ENCODE data around the gene GPRC5C.
A peak's percentile ranks its signal among the peaks of the same experiment; 100 is the strongest.

Gene GPRC5C

DNA sequence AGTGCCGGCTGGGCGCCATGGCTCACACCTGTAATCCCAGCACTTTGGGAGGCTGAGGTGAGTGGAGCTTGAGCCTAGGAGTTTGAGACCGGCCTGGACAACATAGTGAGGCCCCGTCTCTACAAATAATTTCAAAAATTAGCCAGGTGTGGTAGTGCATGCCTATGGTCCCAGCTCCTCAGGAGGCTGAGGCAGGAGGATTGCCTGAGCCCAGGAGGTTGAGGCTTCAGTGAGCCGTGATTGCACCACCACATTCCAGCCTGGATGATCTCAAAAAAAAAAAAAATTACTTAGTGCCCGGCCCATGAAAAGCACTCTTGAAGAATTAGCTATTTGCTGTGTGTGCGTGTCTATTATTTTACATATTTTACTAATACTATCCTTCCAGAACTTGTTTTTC is 9.6 kb downstream of the GPRC5C start:
- no peak for DNase-seq (ENCODE audit: low read depth)
- TF ChIP-seq, protein P1, sequence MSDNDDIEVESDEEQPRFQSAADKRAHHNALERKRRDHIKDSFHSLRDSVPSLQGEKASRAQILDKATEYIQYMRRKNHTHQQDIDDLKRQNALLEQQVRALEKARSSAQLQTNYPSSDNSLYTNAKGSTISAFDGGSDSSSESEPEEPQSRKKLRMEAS (IDR thresholded peaks at IDR 0.05; ENCODE audit: low read depth, low read length): no peak
- TF ChIP-seq MYC (IDR thresholded peaks at IDR 0.05; ENCODE audit: low read depth, low read length) (no peak), POLR2A (IDR thresholded peaks at IDR 0.05; ENCODE audit: extremely low read depth, insufficient read length) (no peak)
- TF ChIP-seq, protein P2, sequence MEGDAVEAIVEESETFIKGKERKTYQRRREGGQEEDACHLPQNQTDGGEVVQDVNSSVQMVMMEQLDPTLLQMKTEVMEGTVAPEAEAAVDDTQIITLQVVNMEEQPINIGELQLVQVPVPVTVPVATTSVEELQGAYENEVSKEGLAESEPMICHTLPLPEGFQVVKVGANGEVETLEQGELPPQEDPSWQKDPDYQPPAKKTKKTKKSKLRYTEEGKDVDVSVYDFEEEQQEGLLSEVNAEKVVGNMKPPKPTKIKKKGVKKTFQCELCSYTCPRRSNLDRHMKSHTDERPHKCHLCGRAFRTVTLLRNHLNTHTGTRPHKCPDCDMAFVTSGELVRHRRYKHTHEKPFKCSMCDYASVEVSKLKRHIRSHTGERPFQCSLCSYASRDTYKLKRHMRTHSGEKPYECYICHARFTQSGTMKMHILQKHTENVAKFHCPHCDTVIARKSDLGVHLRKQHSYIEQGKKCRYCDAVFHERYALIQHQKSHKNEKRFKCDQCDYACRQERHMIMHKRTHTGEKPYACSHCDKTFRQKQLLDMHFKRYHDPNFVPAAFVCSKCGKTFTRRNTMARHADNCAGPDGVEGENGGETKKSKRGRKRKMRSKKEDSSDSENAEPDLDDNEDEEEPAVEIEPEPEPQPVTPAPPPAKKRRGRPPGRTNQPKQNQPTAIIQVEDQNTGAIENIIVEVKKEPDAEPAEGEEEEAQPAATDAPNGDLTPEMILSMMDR (IDR thresholded peaks at IDR 0.05; ENCODE audit: low read depth, low read length): no peak
- no peak overlapping the region for H3K4me3 ChIP-seq (ENCODE audit: low read depth, low read length)

DNA sequence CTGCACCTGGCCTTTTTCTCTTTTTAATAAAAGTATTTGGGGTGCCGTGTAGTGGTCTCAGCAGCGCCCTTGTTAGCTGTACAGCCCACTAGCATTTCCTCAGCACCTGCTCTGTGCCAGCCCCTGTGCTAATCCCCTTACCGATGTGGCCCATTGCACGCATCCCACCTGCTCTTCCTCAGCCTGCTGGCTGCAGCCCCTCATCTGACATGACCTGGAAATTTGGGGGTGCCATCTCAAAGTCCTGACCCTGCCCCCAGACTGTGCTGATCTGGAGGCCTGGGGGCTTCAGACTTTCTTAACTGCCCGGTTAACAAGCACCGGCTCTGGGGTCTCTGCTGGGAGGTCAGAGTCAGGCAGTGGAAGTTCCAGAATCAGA is 10.4 kb downstream of the GPRC5C start:
- H3K4me3 ChIP-seq (ENCODE audit: low read depth, low read length): no peak overlapping the region
- no peak for DNase-seq (ENCODE audit: low read depth)
- TF ChIP-seq, protein P1 (IDR thresholded peaks at IDR 0.05; ENCODE audit: low read depth, low read length): no peak
- TF ChIP-seq POLR2A (IDR thresholded peaks at IDR 0.05; ENCODE audit: extremely low read depth, insufficient read length): no peak
- no peak for TF ChIP-seq MYC (IDR thresholded peaks at IDR 0.05; ENCODE audit: low read depth, low read length)
- TF ChIP-seq, protein P2 (IDR thresholded peaks at IDR 0.05; ENCODE audit: low read depth, low read length): no peak

DNA sequence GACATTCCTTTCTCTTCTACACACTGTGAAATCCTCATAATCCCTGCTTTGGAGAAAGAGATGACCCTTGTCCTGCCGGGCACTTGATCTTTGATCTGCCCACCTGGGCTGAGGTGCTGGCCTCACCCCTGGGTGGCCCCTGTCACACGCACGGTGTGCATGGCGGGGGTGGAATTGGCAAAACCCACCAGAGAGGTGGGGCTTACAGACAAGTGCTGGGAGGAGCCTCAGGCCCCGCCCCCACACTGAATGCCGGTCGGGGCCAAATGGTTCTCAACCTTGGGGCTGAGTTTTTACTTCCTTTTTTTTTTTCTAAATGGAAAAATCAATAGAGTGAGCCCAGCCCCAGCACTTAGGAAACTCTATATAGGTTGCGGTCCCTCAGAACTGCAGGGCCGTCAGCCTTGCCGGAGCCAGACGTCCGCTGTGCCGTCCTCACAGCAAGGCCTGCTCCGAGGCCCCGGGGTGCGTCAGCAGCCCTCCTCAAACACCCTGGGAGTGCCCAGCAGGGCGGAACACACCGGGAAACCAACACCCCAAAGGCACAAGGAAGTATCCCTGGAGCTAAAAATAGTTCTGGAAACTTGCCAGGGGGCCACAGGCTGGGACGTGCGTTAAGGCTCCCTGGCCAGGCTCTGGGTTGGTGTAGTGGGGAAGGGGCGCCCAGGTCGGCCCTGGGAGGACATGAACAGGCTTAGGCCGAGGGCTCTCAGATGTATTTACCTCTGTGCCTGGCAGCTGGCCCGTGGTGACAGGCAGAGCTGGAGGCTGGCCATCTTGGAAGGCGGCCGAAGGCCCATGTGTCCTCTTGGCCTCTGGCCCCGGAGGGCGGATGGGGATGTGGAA is 11.0 kb downstream of the GPRC5C start:
- H3K4me3 ChIP-seq (ENCODE audit: low read depth, low read length): no peak overlapping the region
- peak; percentile 47 for TF ChIP-seq POLR2A (IDR thresholded peaks at IDR 0.05; ENCODE audit: extremely low read depth, insufficient read length)
- TF ChIP-seq, protein P2 (IDR thresholded peaks at IDR 0.05; ENCODE audit: low read depth, low read length): no peak
- no peak for TF ChIP-seq MYC (IDR thresholded peaks at IDR 0.05; ENCODE audit: low read depth, low read length)
- TF ChIP-seq, protein P1 (IDR thresholded peaks at IDR 0.05; ENCODE audit: low read depth, low read length): no peak
- peak; percentile 86 for DNase-seq (ENCODE audit: low read depth)

DNA sequence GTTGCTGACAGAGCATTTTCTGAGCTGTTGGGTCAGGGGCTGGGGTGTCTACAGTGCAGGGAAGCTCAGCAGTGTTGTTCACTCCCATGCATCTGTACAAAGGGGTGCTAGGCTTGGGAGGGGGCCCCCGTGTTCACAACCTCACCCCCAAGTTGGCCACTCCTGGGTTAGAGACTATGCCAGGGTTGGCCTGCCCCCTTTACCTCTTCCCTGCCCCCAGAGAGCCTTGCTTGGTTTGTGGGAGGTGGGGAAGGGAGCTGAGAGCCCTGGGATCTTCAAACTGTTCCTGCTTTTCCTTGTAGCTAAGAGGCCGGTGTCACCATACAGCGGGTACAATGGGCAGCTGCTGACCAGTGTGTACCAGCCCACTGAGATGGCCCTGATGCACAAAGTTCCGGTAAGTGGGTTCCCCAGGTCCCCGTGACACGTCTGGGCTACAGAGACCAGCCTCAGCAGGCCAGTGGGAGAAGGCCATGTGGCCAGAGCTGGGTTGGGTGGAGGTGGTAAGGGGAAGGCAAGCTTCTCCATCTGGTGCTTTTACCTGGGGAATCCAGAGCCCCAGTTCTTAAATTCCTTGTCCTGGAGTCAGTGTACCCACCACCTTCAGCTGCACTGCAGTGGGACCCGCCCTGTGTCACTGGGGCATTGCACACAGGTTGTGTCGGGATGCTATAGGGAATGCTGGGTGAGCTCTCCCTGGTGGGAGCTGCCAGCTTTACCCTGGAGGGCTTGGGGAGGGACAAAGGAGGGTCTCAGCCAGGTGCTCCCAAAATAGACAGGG is 11.8 kb downstream of the GPRC5C start:
- no peak for DNase-seq (ENCODE audit: low read depth)
- TF ChIP-seq POLR2A (IDR thresholded peaks at IDR 0.05; ENCODE audit: extremely low read depth, insufficient read length) (no peak), MYC (IDR thresholded peaks at IDR 0.05; ENCODE audit: low read depth, low read length) (no peak)
- TF ChIP-seq, protein P2 (IDR thresholded peaks at IDR 0.05; ENCODE audit: low read depth, low read length): no peak
- TF ChIP-seq, protein P1 (IDR thresholded peaks at IDR 0.05; ENCODE audit: low read depth, low read length): 0 out of 2 replicates have a peak, but pooled peaks have one; percentile 10
- H3K4me3 ChIP-seq (ENCODE audit: low read depth, low read length): no peak overlapping the region

DNA sequence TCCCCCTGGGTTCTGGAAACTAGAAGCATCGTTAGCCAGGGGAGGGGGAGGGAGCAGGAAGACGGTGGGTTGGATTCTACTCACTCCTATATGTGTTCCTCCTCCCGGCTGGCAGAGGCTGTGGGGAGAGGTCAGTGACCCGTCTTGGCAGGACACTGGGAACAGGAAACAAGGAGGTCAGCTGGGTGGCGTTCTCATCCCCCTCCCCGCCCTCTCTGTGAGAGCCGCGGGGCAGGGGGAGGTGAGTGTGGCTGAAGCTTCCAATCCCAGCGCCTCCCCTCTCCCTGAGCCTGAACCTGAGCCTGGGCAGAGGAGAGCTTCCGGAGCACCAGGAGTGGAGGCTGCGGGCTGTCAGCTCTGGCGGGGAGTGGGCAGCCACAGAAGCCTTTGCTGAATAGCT is 12.5 kb downstream of the GPRC5C start:
- H3K4me3 ChIP-seq (ENCODE audit: low read depth, low read length): no peak overlapping the region
- TF ChIP-seq POLR2A (IDR thresholded peaks at IDR 0.05; ENCODE audit: extremely low read depth, insufficient read length): no peak
- no peak for TF ChIP-seq MYC (IDR thresholded peaks at IDR 0.05; ENCODE audit: low read depth, low read length)
- TF ChIP-seq, protein P2 (IDR thresholded peaks at IDR 0.05; ENCODE audit: low read depth, low read length): no peak
- TF ChIP-seq, protein P1 (IDR thresholded peaks at IDR 0.05; ENCODE audit: low read depth, low read length): no peak
- DNase-seq (ENCODE audit: low read depth): no peak

All from NB4 (cell line).